ENCODE results near the gene GLP1R. TPM values are rescaled to one million over a fixed set of nuclear protein-coding genes. Genes with fewer than 3 reads are reported as not detected.

Gene GLP1R
- total RNA-seq, 1 experiment from 2014 or later: 1.8 TPM

- no peak for TF ChIP-seq FOXP4 (CRISPR knock-in tag; IDR thresholded peaks at IDR 0.05)
Observed at GRCh38 chr6:39107034-39107433, 58.5 kb downstream of the GLP1R start (continued).

- ChIA-PET CTCF (no interaction called here), POLR2A (no interaction called here)
- no peaks in the 10 kb centered on the region for H3K4me1 Mint-ChIP-seq
- no peaks in the 10 kb centered on the region for H3K27me3 Mint-ChIP-seq (ENCODE audit: low read depth)
- TF ChIP-seq MXD4 (CRISPR knock-in tag; IDR thresholded peaks at IDR 0.05; ENCODE audit: borderline replicate concordance) (no peak), ZBTB43 (CRISPR knock-in tag; IDR thresholded peaks at IDR 0.05) (no peak), IRF1 (CRISPR knock-in tag; IDR thresholded peaks at IDR 0.05) (no peak), ATF6 (CRISPR knock-in tag; IDR thresholded peaks at IDR 0.05) (no peak), OVOL2 (CRISPR knock-in tag; IDR thresholded peaks at IDR 0.05; ENCODE audit: borderline replicate concordance) (no peak), PRRX2 (CRISPR knock-in tag; IDR thresholded peaks at IDR 0.05) (no peak), ESRRA (CRISPR knock-in tag; IDR thresholded peaks at IDR 0.05; ENCODE audit: borderline replicate concordance) (no peak), CREM (CRISPR knock-in tag; IDR thresholded peaks at IDR 0.05) (no peak), TEAD1 (CRISPR knock-in tag; IDR thresholded peaks at IDR 0.05) (no peak), NFATC4 (CRISPR knock-in tag; IDR thresholded peaks at IDR 0.05) (no peak), ATF1 (CRISPR knock-in tag; IDR thresholded peaks at IDR 0.05) (no peak), GABPB1 (CRISPR knock-in tag; IDR thresholded peaks at IDR 0.05) (no peak), ATF3 (CRISPR knock-in tag; conservative IDR thresholded peaks at IDR 0.05) (no peak), ZNF219 (CRISPR knock-in tag; IDR thresholded peaks at IDR 0.05; ENCODE audit: borderline replicate concordance) (no peak)
- no peaks in the 10 kb centered on the region for H3K9me3 Mint-ChIP-seq
- no peak overlapping the region for H3K4me3 Mint-ChIP-seq
- no peaks in the 10 kb centered on the region for H3K36me3 Mint-ChIP-seq
- no peak for ATAC-seq
- H3K27ac Mint-ChIP-seq: no peak overlapping the region
- DNase-seq (ENCODE audit: low spot score): no peak
Observed at GRCh38 chr6:39107641-39108040, 59.1 kb downstream of the GLP1R start.

GRCh38 chr6:39108041-39108839, 59.7 kb downstream of the GLP1R start:
- ATAC-seq: no peak
- no peak overlapping the region for H3K27ac Mint-ChIP-seq
- H3K27me3 Mint-ChIP-seq (ENCODE audit: low read depth): no peaks in the 10 kb centered on the region
- H3K9me3 Mint-ChIP-seq: no peaks in the 10 kb centered on the region
- no peaks in the 10 kb centered on the region; the same call in 1 of the 2 replicates for H3K4me1 Mint-ChIP-seq
- TF ChIP-seq ETV6 (CRISPR knock-in tag; IDR thresholded peaks at IDR 0.05) (no peak), AR (CRISPR knock-in tag; IDR thresholded peaks at IDR 0.05) (no peak), ZBTB21 (CRISPR knock-in tag; IDR thresholded peaks at IDR 0.05; ENCODE audit: borderline replicate concordance) (no peak), ZNF512 (CRISPR knock-in tag; IDR thresholded peaks at IDR 0.05; ENCODE audit: borderline replicate concordance) (no peak), USF1 (CRISPR knock-in tag; IDR thresholded peaks at IDR 0.05) (no peak)
- H3K36me3 Mint-ChIP-seq: no peaks in the 10 kb centered on the region
- ChIA-PET POLR2A (no interaction called here), CTCF (interaction anchor here (0.7 to 1.6 kb wide), 2 partner anchors 16 to 111 kb away, joined by 3 read pairs; no protein-coding TSS in a partner anchor)
- no peak overlapping the region for H3K4me3 Mint-ChIP-seq
- DNase-seq (ENCODE audit: low spot score): no peak

All from WTC11 (cell line).